ENCODE data around the gene TBX21. TPM values are rescaled to one million over a fixed set of nuclear protein-coding genes. Genes with fewer than 3 reads are reported as not detected.

TBX21 gene
- polyA plus RNA-seq, 6 donors from 2014 or later: 0.11 to 2.9 (median 2.0) TPM

DNA sequence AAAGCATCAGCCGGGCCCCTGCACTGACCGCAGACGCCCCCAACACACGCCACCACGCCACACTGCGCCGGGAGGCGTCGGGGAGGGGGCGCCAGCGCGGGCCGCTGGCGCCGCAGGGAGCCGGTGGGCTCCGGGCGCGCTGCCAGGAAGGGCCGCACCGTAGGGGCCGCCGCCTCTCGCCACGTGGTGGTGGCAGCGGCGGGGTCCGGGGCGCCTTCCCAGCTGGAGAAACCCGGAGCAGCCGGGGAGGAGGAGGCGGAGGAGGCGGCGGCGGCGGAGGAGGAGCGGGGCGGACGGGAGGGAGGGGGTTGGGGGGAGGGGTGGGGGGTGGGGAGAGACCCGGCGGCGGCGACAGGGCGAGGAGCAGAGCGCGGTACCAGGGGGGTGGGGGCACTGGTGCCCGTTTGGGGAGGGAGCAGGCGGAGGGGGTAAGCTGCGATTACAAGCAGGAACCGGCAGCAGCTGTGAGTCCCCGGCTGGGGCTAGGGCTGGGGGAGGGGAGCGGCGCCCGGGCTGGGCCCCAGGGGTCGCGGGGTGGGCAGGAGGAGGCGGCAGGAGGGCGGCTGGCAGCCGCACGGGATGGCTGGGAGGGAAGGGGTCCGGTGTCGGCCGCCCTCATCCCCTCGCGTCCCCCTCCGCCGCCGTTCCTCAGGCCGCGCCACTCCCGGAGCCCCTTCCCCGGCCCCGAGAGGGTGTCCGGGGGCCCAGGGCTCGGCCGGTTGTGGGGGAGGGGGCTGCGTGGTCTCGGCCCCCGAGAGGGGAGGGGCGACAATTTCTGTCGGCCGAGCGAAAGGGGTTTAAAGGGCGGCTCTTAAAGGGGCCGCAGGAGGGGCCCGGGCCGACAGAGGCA is 39.1 kb upstream of the TBX21 start, which contains the start of gene TBKBP1:
TBKBP1 (plus strand) TSS at position 431 of the 850 bp plus-strand sequence. CDS start 1,952 bp downstream, outside the sequence.
- Mint-ChIP-seq H3K9me3 (no peaks in the 10 kb centered on the region), H3K27ac (peak within 1 kb of the TSS; percentile 35 to 88 (median 78)), H3K4me1 (peaks cover 40 to 43% (median 41%) of the 10 kb centered on the region in 3 donors), H3K4me3 (peak within 1 kb of the TSS; percentile 92 to 100 (median 94)), H3K27me3 (no peaks in the 10 kb centered on the region), H3K36me3 (no peaks in the 10 kb centered on the region)
- ATAC-seq (ENCODE audit: low read depth in 2 of 2) (peak; percentile 61 to 66), DNase-seq (peak; percentile 46)

- Mint-ChIP-seq H3K4me1 (peaks cover 41 to 44% (median 42%) of the 10 kb centered on the region in 3 donors), H3K4me3 (peak overlapping the region; percentile 84 to 100 (median 94)), H3K9me3 (no peaks in the 10 kb centered on the region), H3K27ac (peak overlapping the region; percentile 1 to 85 (median 46)), H3K27me3 (no peaks in the 10 kb centered on the region), H3K36me3 (no peaks in the 10 kb centered on the region)
- DNase-seq (peak; percentile 40), ATAC-seq (ENCODE audit: low read depth in 2 of 2) (peak; percentile 39 to 43)
These were observed 38.2 kb upstream of the TBX21 start for GRCh38 chr17:47694581-47695428.

DNA sequence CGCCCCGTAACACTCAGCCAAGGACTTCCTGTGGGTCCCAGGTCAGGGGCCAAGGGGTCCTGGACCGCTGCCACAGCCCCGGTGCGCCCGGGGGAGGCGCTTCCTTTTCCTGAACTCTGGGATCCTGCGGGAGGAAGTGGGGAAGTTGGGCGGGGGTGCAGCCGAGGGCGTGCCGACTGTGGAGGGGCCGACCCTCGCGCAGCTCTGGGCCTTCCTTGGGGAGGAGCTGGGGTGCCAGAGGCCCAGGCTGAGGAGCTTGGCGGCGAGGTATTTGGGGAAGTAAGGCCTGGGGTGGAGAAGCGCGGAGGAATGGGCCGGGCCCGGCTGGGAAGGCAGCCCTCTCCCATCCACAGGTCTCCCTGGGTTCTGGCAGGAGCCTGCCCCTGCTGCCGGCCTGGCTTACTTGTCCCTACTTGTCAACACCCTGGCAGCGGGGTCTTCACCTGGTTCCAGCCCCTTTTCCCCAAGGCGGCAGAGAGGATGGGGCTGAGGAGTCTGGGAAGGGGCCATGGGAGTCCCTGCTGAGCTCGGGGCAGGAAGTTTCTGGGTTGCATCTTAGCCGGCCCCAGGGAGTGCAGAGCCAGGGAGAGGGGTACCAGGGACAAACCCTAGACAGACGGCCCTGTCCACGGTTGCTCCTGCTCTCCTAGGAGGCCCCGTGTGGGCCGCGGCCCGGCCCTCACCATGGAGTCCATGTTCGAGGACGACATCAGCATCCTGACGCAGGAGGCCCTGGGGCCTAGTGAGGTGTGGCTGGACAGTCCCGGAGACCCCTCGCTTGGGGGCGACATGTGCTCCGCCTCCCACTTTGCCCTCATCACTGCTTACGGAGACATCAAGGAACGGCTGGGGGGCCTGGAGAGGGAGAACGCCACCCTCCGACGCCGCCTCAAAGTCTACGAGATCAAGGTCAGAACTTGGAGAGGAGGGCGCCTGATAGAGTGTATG is 37.3 kb upstream of the TBX21 start:
- peaks cover 41 to 44% (median 42%) of the 10 kb centered on the region in 3 donors for H3K4me1 Mint-ChIP-seq

DNA sequence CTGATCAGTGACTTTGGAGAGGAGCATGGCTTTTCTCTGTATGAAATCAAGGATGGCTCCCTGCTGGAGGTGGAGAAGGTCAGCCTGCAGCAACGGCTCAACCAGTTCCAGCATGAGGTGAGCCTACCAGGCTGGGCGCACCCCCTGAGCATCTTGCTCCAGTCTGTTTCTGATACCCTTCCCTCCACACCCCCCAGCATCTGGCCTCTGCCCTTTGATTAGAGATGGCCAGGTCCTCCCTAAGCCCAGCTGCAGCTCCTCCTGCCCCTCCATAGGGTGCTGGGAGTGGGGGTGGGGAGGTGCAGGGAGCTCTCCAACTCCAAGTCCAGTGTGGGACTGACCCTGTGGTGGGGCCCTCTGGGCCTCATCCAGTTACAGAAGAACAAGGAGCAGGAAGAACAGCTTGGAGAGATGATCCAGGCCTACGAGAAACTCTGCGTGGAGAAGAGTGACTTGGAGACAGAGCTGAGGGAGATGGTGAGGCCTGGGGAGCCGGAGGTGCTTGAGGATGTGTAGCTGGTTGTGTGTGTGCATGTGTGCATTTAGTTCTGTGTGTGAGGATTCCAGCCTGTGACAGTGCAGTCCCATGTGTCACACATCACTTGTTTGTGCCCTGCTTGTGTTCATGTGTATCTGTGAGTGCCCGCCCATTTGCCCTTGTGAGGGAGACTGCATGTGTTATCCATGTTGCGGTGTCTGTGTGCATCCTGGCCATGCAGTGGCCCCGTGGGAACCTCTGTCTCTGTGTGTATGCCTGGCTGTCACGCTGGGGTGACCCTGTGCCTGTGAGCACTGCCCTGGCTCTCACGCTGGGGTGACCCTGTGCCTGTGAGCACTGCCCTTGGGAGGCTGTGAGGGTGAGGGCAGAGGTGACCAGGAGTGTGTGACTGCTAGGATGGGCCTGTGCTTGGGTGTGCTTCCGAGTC is 36.1 kb upstream of the TBX21 start:
- peaks cover 47 to 51% (median 50%) of the 10 kb centered on the region in 3 donors for H3K4me1 Mint-ChIP-seq

More for the DNA sequence above, 37.3 kb upstream of the TBX21 start:
- no peaks in the 10 kb centered on the region for H3K36me3 Mint-ChIP-seq
- ATAC-seq (ENCODE audit: low read depth in 2 of 2) (no peak), DNase-seq (no peak)
- H3K9me3 Mint-ChIP-seq: no peaks in the 10 kb centered on the region
- H3K4me3 Mint-ChIP-seq: peak overlapping the region; percentile 84 to 100 (median 94)
- peak overlapping the region in 3 of 6 donors; percentile 67 to 85 (median 84) for H3K27ac Mint-ChIP-seq
- no peaks in the 10 kb centered on the region for H3K27me3 Mint-ChIP-seq

DNA sequence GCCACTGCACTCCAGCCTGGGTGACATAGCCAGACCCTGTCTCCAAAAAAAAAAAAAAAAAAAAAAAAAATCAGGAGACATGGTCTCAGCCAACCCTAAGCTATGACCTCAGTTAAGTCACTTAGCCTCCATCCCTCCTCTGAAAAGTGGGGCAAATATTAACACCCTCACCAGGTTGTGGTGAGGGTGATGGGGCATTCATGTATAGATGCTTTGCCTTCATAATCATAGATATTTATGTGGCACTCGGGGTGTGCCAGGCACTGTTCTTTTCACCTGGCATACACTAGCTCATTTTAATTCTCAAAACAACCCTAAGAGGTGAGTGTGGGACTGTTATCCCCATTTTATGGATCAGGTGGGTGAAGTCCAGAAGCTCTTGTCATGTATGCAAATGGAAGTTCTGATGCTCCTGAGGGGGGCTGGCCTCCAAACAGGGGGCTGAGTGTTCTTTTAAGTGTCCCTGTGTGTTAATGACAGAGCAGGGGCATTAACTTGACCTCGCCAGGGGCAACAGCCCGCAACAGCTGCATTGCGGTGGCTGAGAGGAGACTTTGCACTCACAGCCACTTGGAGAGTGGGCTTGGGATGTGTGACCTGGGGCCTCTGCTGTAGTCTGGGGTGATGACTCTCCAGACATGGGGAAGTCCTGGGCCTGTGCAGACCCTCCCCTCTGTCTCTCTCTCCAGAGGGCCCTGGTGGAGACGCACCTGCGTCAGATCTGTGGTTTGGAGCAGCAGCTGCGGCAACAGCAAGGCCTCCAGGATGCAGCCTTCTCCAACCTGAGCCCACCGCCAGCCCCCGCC is 34.9 kb upstream of the TBX21 start:
- H3K4me1 Mint-ChIP-seq: peaks cover 46 to 50% (median 48%) of the 10 kb centered on the region in 3 donors
- peak overlapping the region in 2 of 6 donors; percentile 14 to 72 for H3K27ac Mint-ChIP-seq
- H3K9me3 Mint-ChIP-seq: no peaks in the 10 kb centered on the region
- ATAC-seq (ENCODE audit: low read depth in 2 of 2): no peak
- peak overlapping the region in 1 of 8 donors; percentile 39 for H3K4me3 Mint-ChIP-seq
- H3K36me3 Mint-ChIP-seq: no peaks in the 10 kb centered on the region
- no peaks in the 10 kb centered on the region for H3K27me3 Mint-ChIP-seq
- no peak for DNase-seq

More for the DNA sequence above, 36.1 kb upstream of the TBX21 start:
- Mint-ChIP-seq H3K27me3 (no peaks in the 10 kb centered on the region), H3K4me3 (peak overlapping the region in 7 of 8 donors; percentile 9 to 94 (median 52)), H3K27ac (peak overlapping the region in 2 of 6 donors; percentile 10 to 74), H3K9me3 (no peaks in the 10 kb centered on the region), H3K36me3 (no peaks in the 10 kb centered on the region)
- no peak for DNase-seq
- ATAC-seq (ENCODE audit: low read depth in 2 of 2): no peak

DNA sequence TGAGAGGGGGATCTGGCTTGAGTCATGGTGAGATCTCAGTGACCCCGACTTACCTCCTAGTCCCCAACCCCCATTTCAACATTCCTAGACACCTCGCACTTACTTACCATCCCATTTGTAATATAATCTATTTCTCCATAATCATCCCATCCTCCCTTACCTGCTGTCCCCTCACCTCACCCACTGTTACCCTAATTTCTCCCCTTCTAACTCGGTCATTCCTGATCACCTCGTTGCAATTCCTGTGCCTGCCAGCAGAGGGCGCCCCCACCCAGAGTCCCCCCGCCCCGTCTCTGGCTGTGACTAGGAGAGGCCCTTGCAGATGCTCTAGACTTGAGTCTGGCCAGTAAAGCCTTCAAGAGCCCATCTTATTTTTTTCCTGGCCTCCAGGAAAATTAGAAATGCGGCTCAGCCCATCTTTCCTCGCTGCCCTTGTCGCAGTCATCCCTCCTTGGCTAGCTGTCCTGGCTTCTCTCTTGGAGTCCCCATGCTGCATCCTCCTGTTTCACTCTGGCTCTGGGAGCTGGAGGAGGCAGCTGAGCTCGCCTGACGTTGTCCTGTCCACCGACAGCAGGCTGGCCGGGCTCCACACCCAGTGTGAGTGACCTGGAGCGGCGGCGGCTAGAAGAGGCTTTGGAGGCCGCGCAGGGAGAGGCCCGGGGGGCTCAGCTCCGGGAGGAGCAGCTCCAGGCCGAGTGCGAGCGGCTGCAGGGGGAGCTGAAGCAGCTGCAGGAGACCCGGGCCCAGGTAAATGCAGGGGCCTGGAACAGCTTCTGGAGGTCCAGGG is 34.1 kb upstream of the TBX21 start:
- no peaks in the 10 kb centered on the region for H3K36me3 Mint-ChIP-seq
- peak; percentile 28 to 44 for ATAC-seq (ENCODE audit: low read depth in 2 of 2)
- no peaks in the 10 kb centered on the region for H3K9me3 Mint-ChIP-seq
- DNase-seq: peak; percentile 62
- H3K27ac Mint-ChIP-seq: peak overlapping the region in 5 of 6 donors; percentile 14 to 72 (median 46)
- peaks cover 48 to 52% (median 52%) of the 10 kb centered on the region in 3 donors for H3K4me1 Mint-ChIP-seq
- H3K4me3 Mint-ChIP-seq: peak overlapping the region in 2 of 8 donors; percentile 0 to 13
- no peaks in the 10 kb centered on the region for H3K27me3 Mint-ChIP-seq

GRCh38 chr17:47699536-47699840 is 33.5 kb upstream of the TBX21 start:
- H3K27ac Mint-ChIP-seq: peak overlapping the region in 1 of 6 donors; percentile 50
- peaks cover 52 to 58% (median 58%) of the 10 kb centered on the region in 3 donors for H3K4me1 Mint-ChIP-seq
- no peaks in the 10 kb centered on the region for H3K27me3 Mint-ChIP-seq
- no peak for DNase-seq
- ATAC-seq (ENCODE audit: low read depth in 2 of 2): no peak
- H3K36me3 Mint-ChIP-seq: no peaks in the 10 kb centered on the region
- peak overlapping the region in 2 of 8 donors; percentile 2 to 44 for H3K4me3 Mint-ChIP-seq
- no peaks in the 10 kb centered on the region for H3K9me3 Mint-ChIP-seq

DNA sequence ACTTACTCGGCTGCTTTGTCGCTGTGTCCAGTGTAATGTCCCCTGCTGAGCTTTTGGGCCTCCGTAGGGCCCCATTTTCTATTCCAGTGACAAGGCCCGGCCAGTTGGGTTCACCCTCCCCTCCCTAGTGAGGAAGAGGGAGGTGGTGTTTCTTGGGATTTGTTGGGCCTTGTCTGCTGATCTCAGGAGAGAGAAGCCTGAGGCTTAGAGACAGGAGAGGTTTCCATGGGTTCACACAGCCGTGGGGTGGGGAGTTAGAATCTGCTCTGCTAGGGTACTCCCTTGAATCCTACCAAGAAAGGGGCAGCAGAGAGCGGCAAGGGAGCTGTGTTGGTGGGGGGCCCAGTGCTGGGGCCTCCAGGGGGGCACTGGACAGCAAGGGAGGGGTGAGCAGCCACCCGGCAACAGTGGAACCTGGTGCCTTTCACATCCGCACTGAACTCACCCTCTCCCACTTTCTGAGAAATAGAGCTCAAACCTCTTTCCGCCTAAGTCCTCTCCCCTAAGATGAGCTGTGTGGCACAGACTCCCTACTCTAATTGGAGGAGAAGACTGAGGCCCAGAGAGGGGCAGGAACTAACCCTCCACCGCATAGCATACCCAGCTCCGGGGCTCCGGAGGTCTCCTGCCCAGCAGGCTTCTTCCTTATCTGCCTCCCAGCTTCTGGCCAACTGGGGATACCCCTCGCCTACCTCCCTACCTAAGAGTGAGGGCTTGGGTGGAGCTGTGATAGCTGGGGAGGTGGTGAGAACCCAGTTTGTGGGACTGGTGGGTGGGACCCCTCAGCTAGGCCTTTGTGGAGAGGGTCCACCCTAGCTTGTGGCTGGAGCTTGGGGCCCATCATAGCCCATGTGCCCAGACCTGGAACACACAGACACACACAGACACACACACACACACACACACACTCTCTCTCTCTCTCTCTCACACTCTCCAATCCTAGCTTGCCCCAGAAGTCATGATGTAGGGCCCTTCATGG is 32.3 kb upstream of the TBX21 start:
- ATAC-seq (ENCODE audit: low read depth in 2 of 2) (no peak), DNase-seq (no peak)
- Mint-ChIP-seq H3K4me3 (peak overlapping the region in 1 of 8 donors; percentile 5), H3K36me3 (no peaks in the 10 kb centered on the region), H3K27me3 (no peaks in the 10 kb centered on the region), H3K9me3 (no peaks in the 10 kb centered on the region), H3K4me1 (peaks cover 55 to 63% (median 60%) of the 10 kb centered on the region in 3 donors), H3K27ac (peak overlapping the region in 2 of 6 donors; percentile 69)

- no peaks in the 10 kb centered on the region for H3K27me3 Mint-ChIP-seq
- peak overlapping the region in 2 of 6 donors; percentile 44 to 69 for H3K27ac Mint-ChIP-seq
- no peak for ATAC-seq (ENCODE audit: low read depth in 2 of 2)
- peaks cover 61 to 64% (median 63%) of the 10 kb centered on the region in 3 donors for H3K4me1 Mint-ChIP-seq
- H3K4me3 Mint-ChIP-seq: peak overlapping the region in 3 of 8 donors; percentile 7 to 57 (median 50)
- no peaks in the 10 kb centered on the region for H3K9me3 Mint-ChIP-seq
- no peaks in the 10 kb centered on the region for H3K36me3 Mint-ChIP-seq
- no peak for DNase-seq
These were observed 31.4 kb upstream of the TBX21 start for GRCh38 chr17:47701608-47702007.

All from naive B cell (primary cell).